TTC549 (cell line): Measurements from ENCODE around the gene SLN.

ENCODE experiments used
- FAIRE-seq: peaks from 2 replicates; lab custom pipeline; 2012; peaks lifted over from hg19 to GRCh38; lab: Jason Lieb, UNC

SLN gene

GRCh38 chr11:107719557-107720302 lies 7.9 kb upstream of the SLN start:
- no peak for FAIRE-seq

- no peak for FAIRE-seq
These were observed 7.2 kb upstream of the SLN start for GRCh38 chr11:107719073-107719472.

GRCh38 chr11:107716884-107717532 lies 5.2 kb upstream of the SLN start:
- FAIRE-seq = no peak

GRCh38 chr11:107713009-107713408 lies 1.2 kb upstream of the SLN start:
- no peak for FAIRE-seq

GRCh38 chr11:107710301-107710700 lies 1.6 kb downstream of the SLN start:
- no peak for FAIRE-seq

GRCh38 chr11:107708792-107709191 lies 3.1 kb downstream of the SLN start:
- FAIRE-seq = no peak

GRCh38 chr11:107707807-107708206 lies 4.0 kb downstream of the SLN start:
- no peak for FAIRE-seq

GRCh38 chr11:107707215-107707671 lies 4.6 kb downstream of the SLN start:
- no peak for FAIRE-seq

- no peak for FAIRE-seq
These were observed 5.3 kb downstream of the SLN start for GRCh38 chr11:107706531-107706930.

- FAIRE-seq = no peak
These were observed 6.8 kb downstream of the SLN start for GRCh38 chr11:107705027-107705426.

GRCh38 chr11:107704451-107704850 lies 7.4 kb downstream of the SLN start:
- FAIRE-seq = no peak

- FAIRE-seq = no peak
These were observed 9.1 kb downstream of the SLN start for GRCh38 chr11:107702723-107703122.

GRCh38 chr11:107702109-107702660 lies 9.7 kb downstream of the SLN start:
- FAIRE-seq = no peak

- no peak for FAIRE-seq
These were observed 12.2 kb downstream of the SLN start for GRCh38 chr11:107699371-107700285.

GRCh38 chr11:107697291-107697690 lies 14.6 kb downstream of the SLN start:
- no peak for FAIRE-seq

GRCh38 chr11:107696140-107696539 lies 15.7 kb downstream of the SLN start:
- FAIRE-seq = no peak

GRCh38 chr11:107695446-107695845 lies 16.4 kb downstream of the SLN start:
- FAIRE-seq = no peak

GRCh38 chr11:107691000-107691750 lies 20.7 kb downstream of the SLN start:
- FAIRE-seq = no peak

GRCh38 chr11:107689317-107690202 lies 22.3 kb downstream of the SLN start:
- peak; percentile 75 for FAIRE-seq

- FAIRE-seq = no peak
These were observed 23.4 kb downstream of the SLN start for GRCh38 chr11:107688322-107688918.
